HG03571 (cell line): ENCODE results near the gene LRBA.

Source experiments
- ATAC-seq: cut with Tn5 transposase; IDR thresholded peaks from one replicate; pipeline ENCODE4 v1.9.1; 2021; ENCODE audit not compliant: unreplicated experiment

Gene LRBA

DNA sequence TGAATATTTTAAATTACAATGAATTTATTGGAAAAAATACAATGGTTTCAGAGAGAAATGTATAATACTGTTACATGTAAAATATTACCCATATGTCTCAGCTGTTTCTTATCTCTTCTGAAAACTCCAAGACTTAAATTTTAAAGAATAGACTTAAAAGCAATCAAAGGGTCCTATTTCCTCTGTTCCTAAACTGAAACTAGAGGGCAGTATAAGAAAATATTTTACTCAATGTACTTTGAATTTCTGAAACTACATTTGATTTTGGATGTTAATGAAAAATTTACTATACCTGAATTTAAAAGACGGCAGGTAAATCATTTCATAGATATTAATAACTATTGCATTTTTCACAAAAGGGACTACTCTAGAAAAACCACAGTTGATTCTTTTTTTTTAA is 200.2 kb downstream of the LRBA start:
- ATAC-seq: no peak

DNA sequence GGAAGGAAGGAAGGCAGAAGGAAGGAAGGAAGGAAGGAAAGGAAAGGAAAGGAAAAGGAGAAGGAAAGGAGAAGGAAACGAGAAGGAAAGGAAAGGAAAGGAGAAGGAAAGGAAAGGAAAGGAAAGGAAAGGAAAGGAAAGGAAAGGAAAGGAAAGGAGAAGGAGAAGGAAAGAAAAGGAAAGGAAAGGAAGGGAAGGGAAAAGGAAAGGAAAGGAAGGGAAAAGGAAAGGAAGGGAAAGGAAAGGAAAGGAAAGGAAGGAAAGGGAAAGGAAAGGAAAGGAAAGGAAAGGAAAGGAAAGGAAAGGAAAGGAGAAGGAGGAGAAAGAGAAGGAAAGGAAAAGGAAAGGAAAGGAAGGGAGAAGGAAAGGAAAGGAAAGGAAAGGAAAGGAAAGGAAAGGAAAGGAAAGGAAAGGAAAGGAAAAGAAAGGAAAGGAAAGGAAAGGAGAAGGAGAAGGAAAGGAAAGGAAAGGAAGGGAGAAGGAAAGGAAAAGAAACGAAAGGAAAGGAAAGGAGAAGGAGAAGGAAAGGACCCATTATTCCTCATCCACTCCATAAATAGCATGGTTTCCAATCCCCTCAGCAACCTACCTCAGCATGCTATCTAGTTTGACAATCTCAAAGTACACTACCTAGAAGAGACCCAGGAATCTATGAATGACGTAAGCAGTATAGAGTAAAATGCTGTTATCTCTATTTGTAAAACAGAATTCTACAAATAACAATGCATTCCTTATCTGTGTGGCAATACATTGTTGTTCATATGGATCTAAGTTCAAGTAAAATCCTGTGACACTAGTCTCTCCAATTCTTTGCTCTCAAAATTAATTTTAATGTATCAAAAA is 209.7 kb downstream of the LRBA start:
- no peak for ATAC-seq

DNA sequence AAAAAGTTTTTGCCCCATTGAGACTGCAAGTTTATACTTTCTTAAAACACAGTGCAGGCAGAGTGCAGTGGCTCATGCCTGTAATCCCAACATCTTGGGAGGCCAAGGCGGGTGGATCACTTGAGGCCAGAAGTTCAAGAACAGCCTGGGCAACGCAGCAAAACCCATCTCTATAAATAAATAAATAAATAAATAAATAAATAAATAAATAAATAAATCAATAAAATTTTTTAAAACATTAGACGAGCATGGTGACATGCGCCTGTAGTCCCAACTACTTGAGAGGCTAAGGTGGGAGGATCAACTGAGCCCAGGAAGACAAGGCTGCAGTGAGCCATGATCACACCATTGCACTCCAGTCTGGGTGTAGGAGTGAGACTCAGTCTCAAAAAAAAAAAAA is 213.3 kb downstream of the LRBA start:
- no peak for ATAC-seq

DNA sequence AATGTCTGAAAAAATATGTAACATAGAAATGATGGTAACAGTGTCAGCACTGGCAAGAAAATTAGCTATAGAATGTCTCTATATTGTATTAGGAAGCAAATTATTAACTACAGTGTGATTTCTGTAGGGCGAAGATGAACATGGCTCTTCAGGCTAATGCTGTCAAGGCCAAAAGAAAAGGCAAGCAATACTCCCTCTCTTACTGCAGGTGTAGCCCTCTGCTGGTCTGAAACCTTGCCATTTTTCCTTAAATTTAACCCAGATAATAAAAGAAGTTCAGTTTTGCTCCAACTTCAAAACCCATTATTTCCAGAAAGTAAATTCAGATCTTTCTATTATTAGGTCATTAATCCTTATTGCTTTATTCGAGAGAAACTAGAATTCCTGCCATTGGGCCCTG is 215.9 kb downstream of the LRBA start:
- no peak for ATAC-seq

DNA sequence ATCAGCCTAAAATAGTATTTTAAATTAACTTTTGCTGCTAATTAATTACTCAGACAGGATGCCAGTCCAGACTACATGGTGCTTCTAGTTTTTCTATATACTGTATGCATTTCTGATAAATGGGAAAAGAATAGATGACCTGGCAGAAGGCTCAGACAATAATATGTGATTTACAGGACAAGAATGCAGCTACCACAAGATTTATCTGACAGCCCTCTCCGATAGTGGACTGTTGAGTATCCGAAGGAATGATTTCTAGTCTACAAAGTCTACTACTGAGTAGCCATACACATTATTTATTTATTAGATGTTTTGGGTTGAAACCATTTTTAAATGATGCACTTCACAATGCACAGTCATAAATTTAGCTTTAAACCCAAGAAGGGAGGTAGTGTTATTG is 220.4 kb downstream of the LRBA start:
- no peak for ATAC-seq

DNA sequence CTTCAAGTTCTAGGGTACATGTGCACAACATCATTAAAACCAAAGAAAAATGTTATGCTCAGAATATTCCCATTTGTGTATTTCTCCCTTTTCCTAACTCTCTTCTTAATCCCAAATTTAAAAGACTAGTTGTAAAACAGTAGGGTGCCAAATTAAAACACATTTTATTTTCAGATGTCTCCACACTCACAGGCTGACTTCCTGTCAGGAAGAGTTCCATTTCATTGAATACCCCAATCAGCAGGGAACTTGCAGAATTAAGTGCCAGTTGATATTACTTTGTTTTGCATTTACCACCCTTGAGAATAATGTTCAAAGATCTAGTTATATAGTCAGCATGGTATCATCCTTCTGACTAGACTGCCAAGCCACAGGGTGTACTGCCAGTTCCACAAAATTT is 225.2 kb downstream of the LRBA start:
- ATAC-seq: no peak

DNA sequence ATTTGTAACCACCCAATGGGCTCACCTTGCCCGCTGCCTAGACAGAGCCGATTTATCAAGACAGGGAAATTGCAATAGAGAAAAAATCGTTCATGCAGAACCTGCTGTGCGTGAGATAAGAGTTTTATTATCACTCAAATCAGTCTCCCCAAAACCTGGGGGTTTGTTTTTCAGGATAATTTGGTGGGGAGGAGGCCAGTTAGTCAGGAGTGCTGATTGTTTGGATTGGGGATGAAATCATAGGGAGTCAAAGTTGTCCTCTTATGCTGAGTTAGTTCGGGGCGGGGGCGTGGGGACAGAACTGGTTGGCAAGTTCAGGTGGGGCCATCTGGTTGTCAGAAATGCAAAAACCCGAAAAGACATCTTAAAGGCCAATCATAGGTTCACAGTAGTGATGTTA is 230.1 kb downstream of the LRBA start:
- no peak for ATAC-seq

DNA sequence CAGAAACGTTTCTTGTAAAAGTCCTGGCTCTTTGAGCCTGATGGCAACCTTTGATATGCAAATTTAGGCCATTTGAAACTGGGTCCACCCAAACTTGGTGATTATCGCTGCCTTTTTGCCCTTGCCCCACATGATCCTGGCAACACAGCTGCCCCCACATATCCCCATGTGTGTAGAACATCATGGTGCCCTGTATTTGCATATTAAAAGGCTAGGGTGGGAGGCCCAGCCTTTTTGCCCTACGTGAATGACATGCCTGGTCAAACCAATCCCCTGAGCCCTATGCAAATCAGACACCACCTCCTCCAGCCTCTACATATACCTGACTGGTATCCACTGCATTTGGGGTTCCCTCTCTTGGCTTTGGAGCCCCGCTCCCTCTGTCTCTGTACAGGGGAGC is 230.8 kb downstream of the LRBA start:
- ATAC-seq: no peak

DNA sequence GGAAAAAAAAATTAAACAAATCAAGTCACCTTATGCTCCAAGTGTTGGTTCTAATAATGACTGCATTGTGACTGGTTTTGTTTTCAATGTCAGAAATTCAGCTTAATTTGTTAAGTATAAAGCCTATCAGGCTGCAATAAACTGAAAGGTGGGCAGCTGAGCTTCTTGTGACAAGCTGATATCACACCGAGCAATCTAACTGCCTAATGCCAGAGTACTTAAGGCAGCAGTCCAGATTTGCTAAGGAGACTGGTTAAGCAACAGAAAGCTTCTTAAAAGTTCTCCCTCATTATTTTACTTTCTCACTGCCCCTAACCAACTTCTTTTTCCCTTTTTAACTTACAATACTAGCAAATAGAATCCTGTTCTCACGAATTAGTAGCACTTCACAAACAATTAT is 232.2 kb downstream of the LRBA start:
- ATAC-seq: no peak

DNA sequence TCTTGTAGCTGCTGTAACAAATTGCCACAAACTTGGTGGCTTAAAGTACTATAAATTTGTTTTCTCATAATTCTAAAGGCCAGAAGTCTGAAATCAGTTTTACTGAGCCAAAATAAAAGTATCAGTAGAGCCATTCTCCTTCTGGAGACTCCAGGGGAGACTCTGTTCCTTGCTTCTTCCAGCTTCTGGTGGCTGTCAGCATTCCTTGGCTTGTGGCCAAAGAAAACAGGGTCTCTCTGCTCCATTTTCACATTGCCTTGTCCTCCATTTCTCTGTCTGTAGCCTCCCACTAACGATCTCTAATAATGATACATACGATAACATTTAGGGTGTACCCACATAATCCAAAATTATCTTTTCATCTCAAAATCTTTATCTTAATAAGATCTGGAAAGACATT is 232.8 kb downstream of the LRBA start:
- ATAC-seq: no peak

DNA sequence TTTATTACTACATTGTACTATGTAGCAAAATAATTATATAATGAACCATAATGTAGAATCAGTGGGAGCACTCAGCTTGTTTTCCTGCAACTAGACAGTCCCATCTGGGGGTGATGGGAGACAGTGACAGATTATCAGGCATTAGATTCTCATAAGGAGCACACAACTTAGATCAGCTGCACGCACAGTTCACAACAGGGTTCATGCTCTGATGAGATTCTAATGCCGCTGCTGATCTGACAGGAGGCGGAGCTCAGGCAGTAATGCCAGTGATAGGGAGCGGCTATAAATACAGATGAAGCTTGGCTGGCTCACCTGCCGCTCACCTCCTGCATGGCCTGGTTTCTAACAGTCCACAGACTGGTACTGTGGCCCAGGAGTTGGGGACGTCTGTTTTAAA is 233.9 kb downstream of the LRBA start:
- ATAC-seq: no peak

DNA sequence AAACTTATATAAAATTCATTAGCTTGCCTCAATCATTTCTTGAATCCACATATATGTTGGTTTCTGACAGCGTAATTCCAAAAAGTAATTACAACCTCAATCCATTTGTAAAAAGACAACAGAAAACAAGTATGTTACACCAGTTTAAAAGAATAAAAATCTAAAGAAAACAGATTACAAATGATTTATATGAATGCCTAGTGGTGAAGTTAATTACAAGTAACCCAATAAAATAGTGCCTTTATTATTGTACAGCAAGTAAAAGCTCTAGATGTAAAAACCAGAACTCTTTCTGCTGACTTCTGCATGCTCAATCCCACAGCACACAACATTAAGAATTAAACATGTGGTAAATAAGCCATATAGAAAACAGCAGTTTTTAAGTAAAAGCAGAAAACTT is 235.4 kb downstream of the LRBA start:
- ATAC-seq: no peak

DNA sequence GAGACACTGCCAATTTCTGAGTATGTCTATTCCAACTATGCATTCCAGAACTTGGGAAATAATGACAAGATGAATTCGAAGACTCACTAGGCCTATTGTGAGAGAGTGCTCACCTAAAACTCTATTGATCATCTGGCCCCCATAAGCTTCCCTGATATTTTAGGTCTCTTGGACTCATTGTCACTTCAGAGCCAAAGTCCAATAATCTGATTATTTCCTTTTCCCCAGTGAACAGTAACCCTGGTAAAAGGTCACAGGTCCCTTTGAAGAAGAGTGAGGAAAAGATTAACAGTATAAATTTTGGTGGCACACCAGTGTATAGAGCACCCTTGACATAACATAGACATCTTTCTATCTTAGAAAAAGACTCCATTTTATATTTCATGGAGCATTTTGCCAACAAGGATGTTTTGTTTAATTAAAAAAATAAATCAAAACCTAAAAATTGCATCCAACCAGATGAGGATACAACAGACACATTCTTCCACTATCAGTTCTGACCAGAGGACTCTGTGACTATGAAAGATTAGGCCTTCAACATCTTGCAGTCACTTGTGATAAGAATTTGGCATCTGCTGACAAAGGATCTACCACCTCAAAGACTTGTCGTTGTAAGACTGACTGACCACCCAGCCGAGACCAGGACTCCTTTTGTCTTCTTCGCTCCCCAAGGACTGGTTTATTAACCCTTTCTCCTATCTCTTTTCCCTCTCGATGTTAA is 241.2 kb downstream of the LRBA start:
- no peak for ATAC-seq

DNA sequence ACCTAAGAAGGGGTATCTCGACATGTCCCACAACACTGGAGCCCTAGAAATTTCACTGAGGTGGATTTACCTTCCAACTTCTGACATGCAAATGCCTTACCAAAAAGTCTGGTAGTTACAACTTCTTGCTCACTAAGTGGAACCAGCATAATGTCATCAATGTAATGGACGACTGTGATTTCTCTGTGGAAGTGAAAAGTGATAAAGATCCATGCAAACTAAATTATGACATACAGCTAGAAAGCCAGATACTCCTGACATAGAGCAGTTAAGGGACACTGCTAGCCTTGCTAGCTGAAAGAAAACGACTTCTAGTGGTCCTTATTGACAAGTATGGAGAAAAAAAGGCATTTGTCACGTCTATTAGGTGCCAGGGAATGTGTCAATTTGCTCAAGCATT is 242.1 kb downstream of the LRBA start:
- no peak for ATAC-seq

DNA sequence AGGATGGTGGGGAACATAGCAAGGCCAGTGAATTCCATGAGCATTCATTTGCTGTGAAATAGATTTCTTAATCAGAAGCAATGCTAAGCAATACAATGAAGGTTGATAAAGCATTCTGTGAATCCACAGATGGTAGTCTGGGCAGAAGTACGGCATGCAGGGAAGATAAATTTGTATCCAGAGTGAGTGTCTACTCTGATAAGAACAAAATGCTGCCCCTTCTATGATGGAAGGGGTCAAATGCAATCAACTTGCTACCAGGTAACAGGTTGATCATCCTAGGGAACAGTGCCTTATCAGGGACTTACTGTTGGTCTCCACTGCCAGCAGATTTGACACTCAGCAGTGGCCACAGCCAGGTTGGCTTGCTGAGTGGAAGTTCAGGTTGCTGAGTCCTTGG is 243.7 kb downstream of the LRBA start:
- no peak for ATAC-seq

DNA sequence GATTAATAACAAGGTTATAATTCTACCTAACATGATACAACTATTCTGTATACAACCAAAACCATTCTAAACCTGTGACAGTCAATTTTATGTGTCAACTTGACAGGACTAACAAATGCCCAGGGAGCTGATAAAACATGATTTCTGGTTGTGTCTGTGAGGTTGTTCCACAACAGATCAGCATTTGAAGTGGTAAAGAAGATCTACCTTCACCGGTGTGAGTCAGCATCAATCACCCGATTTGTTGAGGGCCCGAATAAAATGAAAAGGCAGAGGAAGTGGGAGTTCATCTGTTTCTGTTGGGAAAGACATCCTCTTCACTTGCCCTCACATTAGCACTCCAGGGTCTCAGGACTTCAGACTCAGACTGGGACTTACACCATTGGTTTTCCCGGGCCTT is 245.2 kb downstream of the LRBA start:
- ATAC-seq: no peak

DNA sequence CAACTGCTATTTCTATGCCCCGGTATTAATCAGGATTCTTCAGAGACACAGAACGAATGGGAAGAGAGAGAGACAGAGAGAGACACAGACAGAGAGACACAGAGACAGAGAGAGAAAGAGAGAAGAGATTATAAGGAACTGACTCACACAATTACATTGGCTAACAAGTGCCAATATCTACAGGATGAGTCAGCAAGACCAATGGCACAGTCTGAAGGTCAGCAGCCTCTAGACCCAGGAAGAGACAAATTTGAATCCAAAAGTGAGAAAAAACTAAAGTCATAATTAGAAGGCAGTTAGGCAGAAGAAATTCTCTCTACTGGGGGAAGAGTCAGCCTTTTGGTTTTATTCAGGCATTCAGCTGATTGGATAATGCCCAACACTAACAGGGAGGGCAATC is 245.8 kb downstream of the LRBA start:
- ATAC-seq: no peak

DNA sequence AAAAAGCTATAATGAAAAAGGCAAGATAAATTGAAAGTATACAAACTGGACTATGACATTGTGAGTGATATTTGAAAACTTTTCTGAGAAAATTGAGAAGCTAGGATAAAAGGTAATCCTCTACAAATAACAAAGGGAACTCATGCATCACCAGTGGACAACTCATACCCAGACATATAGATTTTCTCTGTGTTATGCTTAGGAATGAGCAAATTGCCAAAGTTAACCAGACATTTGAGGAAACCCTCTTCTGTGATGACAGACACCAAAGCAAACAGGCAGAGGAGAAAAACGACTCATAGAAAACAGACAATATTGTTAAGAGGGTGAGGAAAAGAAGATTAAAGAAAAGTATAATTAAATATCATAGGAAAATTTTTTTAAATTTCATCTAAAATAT is 246.6 kb downstream of the LRBA start:
- no peak for ATAC-seq

DNA sequence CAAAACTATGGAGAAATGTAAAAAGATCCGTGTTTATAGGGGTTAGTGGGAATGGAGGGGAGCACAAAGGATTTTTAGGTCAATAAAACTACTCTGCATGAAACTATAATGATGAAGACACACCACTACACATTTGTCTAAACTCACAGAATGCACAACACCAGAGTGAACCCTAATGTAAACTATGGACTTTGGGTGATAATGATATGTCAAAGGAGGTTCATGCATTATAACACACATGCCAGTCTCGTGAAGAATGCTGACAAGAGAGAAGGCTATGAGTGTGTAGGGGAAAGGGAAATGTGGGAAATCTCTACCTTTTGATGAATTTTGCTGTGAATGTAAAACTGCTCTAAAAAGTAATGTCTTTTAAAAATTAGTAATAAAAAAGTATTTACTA is 249.9 kb downstream of the LRBA start:
- ATAC-seq: no peak

DNA sequence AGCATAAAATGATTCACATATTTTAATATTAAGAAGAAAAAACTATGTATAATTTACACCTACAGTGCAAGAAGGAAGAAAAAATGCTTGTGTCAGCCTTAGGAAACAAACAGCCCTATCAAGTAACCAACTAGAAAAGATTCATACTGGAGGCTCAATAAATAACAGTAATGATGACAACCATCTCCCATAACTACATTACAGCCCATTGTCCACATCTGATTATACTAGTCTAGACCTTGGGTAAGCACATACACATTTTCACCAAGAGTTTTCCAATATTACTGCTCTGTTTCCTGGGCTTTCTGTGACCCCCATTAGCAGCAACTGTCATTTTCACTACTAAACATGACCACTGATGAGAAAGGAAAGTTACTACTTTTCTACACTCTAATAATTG is 263.4 kb downstream of the LRBA start:
- no peak for ATAC-seq

DNA sequence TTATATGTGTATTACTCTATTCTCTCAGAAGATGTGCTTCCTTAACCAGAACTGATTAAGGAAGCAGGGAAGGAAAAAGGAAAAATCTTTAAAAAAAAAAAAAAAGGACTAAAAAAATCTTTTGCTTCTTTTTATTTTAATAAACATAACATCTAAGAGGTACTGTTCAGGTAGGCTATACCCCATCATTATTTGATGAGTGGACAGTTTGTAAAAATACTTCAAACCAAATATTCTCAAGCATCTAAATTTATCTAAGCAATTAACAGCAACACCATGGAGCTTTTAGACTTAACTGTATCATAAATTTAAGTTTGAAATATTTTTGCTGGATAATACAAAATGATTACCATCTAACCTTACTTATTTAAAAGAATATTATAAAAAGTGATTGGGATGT is 264.3 kb downstream of the LRBA start:
- ATAC-seq: no peak

DNA sequence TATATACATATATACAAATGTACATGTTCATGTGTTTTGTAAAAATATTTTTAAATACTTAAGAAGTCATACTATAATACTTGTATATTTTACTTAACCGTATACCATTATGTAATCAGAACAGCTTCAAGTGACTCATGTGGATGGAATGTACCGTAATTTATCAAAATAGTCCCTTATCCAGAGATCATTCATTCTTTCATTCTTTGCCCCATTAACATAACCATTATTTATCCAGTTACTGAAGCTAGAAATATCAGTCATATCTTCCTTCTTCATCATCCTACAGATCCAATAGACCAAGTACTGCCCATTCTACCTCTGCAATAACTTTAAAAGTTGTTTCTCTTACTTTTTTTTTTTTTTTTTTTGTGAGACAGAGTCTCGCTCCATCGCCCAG is 268.9 kb downstream of the LRBA start:
- ATAC-seq: no peak

DNA sequence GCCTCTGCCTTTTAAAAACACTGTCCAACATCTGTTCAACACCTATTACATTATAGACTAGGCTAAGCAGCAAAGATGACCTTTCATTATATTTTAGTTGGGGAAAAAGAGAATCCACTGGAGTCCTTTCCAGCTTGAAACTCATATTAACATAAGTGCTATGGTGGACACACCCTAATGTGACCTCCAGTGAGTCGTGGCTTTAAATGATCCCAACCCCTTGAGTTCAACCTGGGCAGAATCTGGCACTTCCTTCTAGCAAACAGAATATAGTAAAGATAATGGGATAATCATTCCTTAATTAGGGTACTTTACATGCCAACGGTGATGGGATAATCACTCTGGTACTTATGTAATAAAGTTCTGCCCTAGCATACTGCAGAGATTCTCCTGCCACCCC is 270.5 kb downstream of the LRBA start:
- ATAC-seq: no peak
